HG03196 (cell line): ENCODE measurements around the gene AOC3.

ENCODE experiments used
- ATAC-seq: cut with Tn5 transposase; IDR thresholded peaks from one replicate; pipeline ENCODE4 v1.9.1; 2021; ENCODE audit not compliant: unreplicated experiment

Gene AOC3

GRCh38 chr17:42850954-42851353 is at the start of gene AOC3:
Gene AOC3, plus strand, starts transcription at chr17:42851199. Its CDS starts 145 bp downstream, at chr17:42851344.
- ATAC-seq = no peak

- no peak for ATAC-seq
Measured at GRCh38 chr17:42803074-42803883, 47.7 kb upstream of the AOC3 start.

- no peak for ATAC-seq
Measured at GRCh38 chr17:42804918-42805367, 46.1 kb upstream of the AOC3 start.

- ATAC-seq = no peak
Measured at GRCh38 chr17:42806249-42806648, 44.8 kb upstream of the AOC3 start.

GRCh38 chr17:42809250-42809649 is 41.7 kb upstream of the AOC3 start:
- ATAC-seq = no peak

- ATAC-seq = no peak
Measured at GRCh38 chr17:42814633-42815399, 36.2 kb upstream of the AOC3 start.

DNA sequence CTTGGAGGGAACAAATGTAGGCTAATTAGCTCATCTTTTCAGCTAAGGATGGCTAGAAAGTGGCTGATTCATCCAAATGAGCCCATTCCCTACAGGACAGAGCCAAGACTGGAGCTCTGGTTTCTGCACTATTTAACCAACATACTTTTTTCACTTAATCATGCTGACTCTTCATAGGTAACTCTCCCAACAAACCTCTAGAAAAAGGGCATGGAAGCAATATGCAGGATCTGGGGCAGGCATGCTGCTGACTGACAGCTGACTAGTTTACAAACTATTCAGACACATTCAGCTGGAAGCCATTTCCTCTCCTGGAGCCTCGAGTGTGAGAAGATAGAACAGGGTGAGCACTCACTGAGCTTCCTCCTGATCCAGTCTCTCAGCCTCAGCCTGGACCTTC is 33.1 kb upstream of the AOC3 start:
- no peak for ATAC-seq

DNA sequence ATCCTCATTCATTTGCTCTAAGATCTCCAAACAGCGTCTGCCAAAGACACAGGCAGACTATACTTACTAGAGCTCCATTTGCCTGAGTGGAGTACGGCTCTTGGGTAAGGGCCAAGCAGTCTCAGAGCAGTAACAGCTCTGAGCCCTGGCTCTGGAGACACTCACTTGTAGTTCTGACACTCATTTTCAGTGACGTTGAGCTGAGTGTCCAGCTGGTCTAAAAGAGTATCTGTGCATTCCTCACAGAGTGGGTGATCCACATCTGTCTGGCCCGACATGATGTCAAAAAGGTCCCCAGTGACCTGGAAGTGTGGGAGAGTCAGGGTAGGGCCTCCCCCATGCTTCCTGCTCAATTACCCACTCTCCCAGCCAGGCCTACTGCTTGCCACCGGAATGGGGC is 32.6 kb upstream of the AOC3 start:
- no peak for ATAC-seq

DNA sequence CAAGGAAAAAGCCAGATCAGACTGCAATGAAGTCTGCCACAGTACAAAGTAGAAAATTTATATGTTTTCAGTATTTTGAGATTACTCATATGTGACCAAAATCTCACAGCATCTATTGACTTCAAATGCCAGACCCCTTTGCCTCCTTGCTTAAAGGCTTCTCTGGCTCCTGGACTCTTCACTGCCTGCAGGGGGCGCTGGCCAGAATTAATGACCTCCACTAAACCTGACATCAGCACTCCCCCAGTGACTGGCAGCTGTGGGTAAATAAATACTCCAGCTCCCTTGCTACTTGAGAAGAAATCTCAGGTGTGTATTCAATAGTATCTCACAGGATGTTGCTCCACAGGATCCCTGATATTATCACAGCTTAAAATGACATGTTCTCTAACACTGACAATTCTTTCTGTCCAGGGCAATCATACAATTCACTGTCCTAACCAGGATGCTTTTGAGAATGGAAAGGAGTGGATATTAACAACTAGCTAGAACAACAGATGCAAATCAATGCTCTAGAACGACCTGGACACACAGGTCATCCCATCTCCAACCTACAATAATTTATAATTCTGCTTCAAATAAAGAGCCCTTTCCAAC is 31.0 kb upstream of the AOC3 start:
- ATAC-seq = no peak

DNA sequence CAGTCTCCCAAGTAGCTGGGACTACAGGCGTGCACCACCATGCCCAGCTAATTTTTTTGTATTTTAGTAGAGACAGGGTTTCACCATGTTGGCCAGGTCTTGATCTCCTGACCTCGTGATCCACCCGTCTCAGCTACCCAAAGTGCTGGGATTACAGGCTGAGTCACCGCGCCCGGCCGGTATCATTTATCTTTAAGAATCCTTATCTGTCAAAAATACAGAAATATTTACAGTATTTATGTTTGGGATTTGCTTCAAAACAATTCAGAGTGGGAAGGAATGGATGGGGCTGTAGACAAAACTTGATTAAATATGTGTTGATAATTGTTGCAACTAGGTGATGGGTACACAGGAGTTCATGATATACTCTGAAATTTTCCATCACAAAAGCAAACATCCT is 29.8 kb upstream of the AOC3 start:
- no peak for ATAC-seq

DNA sequence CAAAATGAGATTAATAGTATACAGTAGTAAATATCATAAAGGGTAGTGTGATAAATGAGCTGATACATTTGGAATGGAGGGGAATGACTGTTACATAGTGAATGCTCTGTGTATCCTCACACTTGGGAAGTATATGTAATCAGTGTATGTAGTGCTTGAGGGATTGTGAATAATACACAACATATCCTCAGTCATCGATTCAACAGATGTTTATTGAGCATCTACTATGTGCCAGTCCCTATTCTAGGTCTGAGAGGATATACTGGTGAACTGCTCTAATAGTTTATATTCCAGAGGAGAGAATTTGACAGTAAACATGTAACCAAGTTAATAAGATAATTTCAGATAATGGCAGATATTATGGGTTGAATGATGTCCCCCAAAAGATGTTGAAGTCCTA is 23.5 kb upstream of the AOC3 start:
- no peak for ATAC-seq

DNA sequence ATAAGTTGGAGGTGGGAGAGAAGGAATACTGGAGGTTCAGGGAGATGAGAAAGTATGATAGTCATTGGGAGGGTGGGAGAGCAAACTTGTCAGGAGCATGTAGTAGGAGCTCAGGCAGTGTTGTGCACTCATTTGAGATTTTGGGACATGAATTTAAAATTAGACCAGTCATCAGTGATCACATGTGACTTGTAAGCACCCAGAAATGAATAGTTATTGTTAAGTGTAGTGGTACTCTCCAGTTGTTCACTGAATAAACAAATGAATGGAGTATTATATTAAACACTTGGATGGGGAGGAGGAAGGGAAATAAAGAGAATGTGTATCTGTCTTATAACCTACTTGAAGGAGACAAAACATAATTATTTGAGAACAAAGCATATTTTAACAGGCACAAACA is 20.0 kb upstream of the AOC3 start:
- ATAC-seq = no peak

GRCh38 chr17:42832213-42832933 is 18.6 kb upstream of the AOC3 start:
- no peak for ATAC-seq

GRCh38 chr17:42832934-42833766 is 17.8 kb upstream of the AOC3 start, which contains the start of gene PSME3:
Gene PSME3, plus strand, starts transcription at chr17:42833397. Its CDS starts 235 bp downstream, at chr17:42833632.
- peak; percentile 86 for ATAC-seq

DNA sequence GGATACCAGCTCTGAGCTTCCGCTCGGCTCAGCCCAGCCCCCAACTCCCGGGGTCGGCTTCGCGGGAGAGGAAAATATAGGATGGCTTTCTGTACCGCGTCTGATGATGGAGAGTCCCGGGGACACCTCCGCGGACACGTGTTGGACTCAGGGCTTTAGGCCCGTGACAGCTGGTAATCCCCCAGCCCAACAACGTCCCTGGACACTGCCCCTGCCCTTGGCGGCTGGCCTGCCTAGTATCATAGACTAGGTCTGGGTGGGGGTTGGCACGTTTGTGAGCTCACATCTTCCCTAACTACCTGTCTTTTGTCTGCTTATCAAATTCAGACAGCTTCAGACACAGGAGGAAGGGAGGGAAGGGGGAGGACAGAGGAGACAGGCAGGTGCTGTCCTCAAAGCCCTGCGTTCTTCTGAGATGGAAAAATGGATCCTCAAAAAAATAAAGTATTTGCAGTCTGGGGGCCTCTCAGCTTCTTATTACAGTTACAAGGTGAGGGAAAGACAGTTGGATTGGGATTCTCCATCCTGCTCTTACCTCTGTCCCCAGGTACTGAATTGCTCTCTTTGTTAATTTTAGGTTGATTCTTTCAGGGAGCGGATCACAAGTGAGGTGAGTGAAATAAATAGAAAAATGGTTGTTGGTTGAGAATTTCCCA is 17.1 kb upstream of the AOC3 start:
- peak; percentile 28 for ATAC-seq

DNA sequence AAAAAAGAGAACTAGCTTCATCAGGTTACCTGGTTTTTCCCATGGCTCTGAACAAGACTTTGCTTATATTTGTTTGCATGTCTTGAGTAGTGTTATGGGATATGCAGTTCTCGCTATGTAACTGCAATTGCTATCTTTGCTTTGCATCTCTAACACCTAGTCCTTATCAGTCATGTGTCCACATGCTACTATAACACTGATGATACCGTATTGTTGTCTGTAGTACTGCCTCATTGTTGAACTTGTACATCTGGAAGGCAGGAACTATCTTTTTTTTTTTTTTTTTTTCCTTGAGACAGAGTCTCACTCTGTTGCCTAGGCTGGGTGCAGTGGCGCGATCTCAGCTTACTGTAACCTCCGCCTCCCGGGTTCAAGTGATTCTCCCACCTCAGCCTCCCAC is 15.3 kb upstream of the AOC3 start:
- no peak for ATAC-seq

DNA sequence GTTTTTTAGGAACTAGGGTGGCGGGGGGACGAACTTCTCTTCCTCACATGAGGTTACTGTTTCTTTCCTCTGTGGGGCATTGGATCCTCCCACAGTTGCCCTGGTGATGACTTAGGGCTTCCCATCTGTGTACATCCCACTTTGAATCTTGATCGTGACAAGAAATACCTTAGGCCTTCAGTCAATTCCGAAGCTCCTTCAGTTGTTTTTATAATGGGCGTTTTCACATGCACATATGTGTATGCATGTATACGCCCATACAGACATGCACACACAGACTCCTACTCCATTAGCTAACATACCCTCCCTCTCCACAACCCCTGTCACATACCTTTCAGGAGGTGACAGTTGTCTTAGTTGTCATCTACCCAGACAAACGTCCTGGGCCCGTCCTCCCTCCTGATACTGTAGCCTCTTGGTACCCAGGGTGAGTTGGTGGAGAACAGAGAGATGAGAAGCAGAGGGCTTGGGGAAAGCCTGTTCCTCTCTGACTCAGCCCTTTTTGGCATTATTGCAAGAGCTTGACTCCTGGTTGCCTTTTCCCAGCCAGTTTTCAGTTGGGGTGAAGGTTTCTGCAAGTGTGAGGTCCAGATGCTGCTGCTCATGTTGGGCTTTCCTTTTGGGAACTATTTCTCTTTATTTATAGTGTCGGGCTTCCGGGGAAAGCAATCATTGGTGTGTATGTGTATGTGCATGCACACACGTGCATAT is 8.9 kb upstream of the AOC3 start:
- ATAC-seq = no peak

GRCh38 chr17:42843358-42843934 is 7.6 kb upstream of the AOC3 start:
- ATAC-seq = no peak

- no peak for ATAC-seq
Measured at GRCh38 chr17:42844271-42844670, 6.7 kb upstream of the AOC3 start, which contains the start of gene AOC2. Gene AOC2, plus strand, starts transcription at chr17:42844580. Its CDS starts 47 bp downstream, at chr17:42844627.
